IPS-20b (cell line): ENCODE measurements around the gene RASAL3.

ENCODE experiments used
- H3K27ac ChIP-seq: one replicate; pipeline ENCODE4 v1.5.1; 2013; ENCODE audit warnings: low read length
- H3K27me3 ChIP-seq: 2 replicates; pipeline ENCODE4 v1.6.1; 2013; ENCODE audit warnings: mild to moderate bottlenecking, low read length, inconsistent platforms; ENCODE audit not compliant: insufficient read depth
- H3K36me3 ChIP-seq: 2 replicates; pipeline ENCODE4 v1.6.1; 2013; ENCODE audit warnings: low read depth, mild to moderate bottlenecking, inconsistent platforms, low read length, moderate library complexity; ENCODE audit not compliant: insufficient read depth
- H3K4me1 ChIP-seq: 2 replicates; pipeline ENCODE4 v1.6.1; 2013; ENCODE audit warnings: mild to moderate bottlenecking, control low read depth, inconsistent platforms, low read length, moderate library complexity; ENCODE audit not compliant: insufficient read depth
- H3K4me3 ChIP-seq: 2 replicates; pipeline ENCODE4 v1.5.1; 2013; ENCODE audit warnings: mild to moderate bottlenecking, low read length, inconsistent platforms
- H3K9ac ChIP-seq: 2 replicates; pipeline ENCODE4 v1.6.1; 2013; ENCODE audit warnings: low read depth, mild to moderate bottlenecking, inconsistent platforms, low read length, moderate library complexity
- H3K9me3 ChIP-seq: 2 replicates; pipeline ENCODE4 v1.6.1; 2013; ENCODE audit warnings: mild to moderate bottlenecking, low read depth, low read length, inconsistent platforms; ENCODE audit not compliant: insufficient read depth

The RASAL3 gene

DNA sequence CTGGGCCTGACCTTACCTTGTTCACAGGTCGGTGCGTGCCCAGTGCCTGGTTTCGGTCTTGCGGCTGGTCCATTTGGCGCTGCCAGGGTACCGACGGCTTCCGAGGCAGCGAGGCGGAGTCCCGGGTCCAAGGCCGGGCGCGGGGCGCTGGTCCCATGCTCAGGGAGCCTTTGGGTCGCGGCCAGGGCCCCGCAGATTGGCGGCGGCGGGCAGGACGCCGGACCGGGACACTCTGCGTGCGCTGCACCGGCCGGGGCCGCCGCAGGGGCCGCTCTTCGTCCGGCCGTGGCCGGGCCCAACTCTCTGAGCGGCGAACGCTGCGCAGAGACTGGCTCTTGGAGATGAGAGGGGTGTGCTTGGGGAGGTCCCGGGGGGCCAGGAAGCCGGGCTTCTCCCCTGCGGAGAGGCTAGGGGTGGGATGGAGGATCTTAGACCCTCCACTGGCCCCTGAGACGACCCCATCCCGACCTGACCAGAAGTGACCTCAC is 11.2 kb downstream of the RASAL3 start:
- no peaks in the 10 kb centered on the region for H3K9me3 ChIP-seq
- peaks cover 57% of the 10 kb centered on the region for H3K27me3 ChIP-seq
- no peaks in the 10 kb centered on the region; the same call in 1 of the 2 replicates for H3K4me1 ChIP-seq
- H3K9ac ChIP-seq = no peak overlapping the region; the same call in 1 of the 2 replicates
- H3K27ac ChIP-seq = no peak overlapping the region
- H3K36me3 ChIP-seq = no peaks in the 10 kb centered on the region
- H3K4me3 ChIP-seq = peak overlapping the region; percentile 72

DNA sequence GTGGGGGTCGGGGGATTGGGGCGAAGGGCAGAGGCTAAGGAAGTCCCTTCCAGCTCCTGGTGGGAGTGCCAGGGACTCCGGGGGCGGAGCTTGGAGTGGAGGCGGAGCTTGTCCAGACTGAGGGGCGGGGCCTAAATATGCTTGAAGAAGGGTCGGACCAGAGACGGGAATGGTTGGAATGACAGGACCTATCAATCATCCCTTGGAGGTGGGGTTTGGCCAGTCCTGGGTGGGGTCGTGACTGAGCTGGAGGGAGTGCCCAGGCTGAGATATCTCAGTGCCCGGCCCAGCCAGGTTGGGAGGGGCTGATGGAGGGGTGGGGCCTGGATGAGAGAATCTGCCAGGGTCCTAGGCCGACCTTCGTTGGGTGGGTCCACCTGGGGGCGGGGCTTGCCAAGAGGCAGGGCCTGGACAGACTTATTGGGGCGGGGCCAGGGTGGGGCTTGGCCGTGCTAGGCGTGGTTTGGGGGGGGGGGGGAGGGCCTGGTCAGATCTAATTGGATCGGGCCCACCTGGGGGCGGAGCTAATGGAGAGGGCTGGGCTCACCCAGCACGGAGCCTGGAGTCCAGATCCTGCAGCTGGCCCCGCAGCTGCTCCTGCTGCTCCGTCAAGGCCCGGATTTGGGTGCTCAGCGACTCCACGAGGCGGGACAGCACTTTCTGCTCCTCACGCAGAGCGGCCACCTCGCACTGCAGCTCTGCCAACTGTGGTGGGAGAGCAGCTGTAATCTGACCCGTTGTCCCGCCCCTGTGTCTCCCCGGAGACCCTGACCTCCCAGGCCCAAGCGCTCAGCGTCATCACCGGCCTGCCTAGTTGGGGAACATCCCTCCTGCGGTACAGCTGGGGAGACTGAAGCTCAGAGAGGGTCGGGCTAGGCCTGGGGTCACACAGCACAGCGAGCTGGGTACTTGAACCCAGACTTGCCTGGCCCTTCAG is 12.0 kb downstream of the RASAL3 start:
- H3K27me3 ChIP-seq = peaks cover 49% of the 10 kb centered on the region
- no peak overlapping the region; the same call in 1 of the 2 replicates for H3K9ac ChIP-seq
- H3K36me3 ChIP-seq = no peaks in the 10 kb centered on the region
- peak overlapping the region; percentile 72 for H3K4me3 ChIP-seq
- H3K27ac ChIP-seq = no peak overlapping the region
- no peaks in the 10 kb centered on the region for H3K9me3 ChIP-seq
- no peaks in the 10 kb centered on the region; the same call in 1 of the 2 replicates for H3K4me1 ChIP-seq

DNA sequence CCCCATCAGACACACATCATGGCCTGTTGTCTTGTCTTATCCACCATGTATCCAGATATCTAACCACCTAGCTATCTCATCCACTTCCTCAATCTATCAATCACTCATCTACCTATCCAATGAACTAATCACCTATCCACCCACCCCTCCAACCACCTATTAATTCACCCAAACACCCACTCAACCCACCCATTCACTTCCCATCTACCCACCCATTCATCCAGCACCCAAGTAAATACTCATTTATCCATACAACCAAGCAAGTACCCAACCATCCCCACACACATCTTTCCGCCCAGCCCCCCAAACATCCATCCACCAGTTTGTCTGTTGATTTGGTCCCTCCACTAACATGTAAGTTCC is 13.8 kb downstream of the RASAL3 start:
- H3K9ac ChIP-seq = no peak overlapping the region
- peak overlapping the region; percentile 74; the same call in 1 of the 2 replicates for H3K4me3 ChIP-seq
- H3K9me3 ChIP-seq = no peaks in the 10 kb centered on the region
- H3K27ac ChIP-seq = no peak overlapping the region
- H3K27me3 ChIP-seq = peaks cover 30% of the 10 kb centered on the region
- H3K36me3 ChIP-seq = no peaks in the 10 kb centered on the region
- no peaks in the 10 kb centered on the region; the same call in 1 of the 2 replicates for H3K4me1 ChIP-seq

DNA sequence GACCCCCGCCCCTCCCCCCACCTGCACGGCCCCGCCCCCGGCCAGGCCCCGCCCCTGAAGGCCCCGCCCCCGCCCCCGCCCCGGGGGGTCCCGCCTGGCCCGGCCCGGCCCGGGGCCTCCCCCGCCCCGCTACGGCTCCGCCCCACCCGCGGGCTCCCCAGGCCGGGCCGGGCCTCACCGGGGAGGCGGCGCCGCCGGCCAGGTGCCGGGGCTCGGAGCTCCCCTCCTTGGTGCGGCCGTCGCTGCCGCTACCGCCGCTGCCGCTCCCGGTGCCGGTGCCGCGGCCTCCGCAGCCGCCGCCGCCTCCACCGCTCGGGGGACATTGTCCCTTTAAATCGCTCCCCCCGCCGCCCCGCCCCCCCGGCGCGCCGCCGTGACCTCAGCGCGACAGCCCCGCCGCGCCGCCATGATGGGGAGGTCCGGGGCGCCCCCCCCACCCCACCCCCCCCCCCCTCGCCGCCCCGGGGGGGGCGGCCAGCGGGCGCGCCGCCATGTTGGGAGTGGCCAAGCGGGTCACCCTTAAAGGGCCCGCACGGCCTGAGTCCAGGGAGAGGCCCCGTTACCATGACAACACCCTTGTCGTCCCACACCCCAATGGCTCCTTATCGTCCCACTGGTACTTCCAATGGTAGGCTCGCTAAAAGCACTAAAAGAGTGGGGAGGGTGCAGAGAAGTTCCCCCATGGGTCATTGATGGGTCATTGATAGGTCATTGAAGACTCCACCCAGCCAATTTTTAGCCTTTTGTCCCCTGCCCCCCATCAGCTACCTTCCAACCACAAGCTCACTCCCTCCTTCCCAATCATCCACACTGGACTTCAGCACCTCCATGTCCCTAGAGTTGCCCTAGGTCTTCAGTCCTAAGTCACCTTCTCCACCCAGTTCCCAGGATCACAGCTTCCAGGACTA is 14.5 kb downstream of the RASAL3 start, which contains the start of gene WIZ:
WIZ (minus strand) TSS at position 337 of the 908 bp plus-strand sequence. CDS start 1,649 bp downstream, outside the sequence.
- H3K4me1 ChIP-seq = no peaks in the 10 kb centered on the region; the same call in 1 of the 2 replicates
- H3K27ac ChIP-seq = no peak within 1 kb of the TSS
- H3K27me3 ChIP-seq = peaks cover 24% of the 10 kb centered on the region
- no peaks in the 10 kb centered on the region for H3K36me3 ChIP-seq
- H3K9me3 ChIP-seq = no peaks in the 10 kb centered on the region
- peak within 1 kb of the TSS; percentile 74 for H3K4me3 ChIP-seq
- H3K9ac ChIP-seq = no peak within 1 kb of the TSS

DNA sequence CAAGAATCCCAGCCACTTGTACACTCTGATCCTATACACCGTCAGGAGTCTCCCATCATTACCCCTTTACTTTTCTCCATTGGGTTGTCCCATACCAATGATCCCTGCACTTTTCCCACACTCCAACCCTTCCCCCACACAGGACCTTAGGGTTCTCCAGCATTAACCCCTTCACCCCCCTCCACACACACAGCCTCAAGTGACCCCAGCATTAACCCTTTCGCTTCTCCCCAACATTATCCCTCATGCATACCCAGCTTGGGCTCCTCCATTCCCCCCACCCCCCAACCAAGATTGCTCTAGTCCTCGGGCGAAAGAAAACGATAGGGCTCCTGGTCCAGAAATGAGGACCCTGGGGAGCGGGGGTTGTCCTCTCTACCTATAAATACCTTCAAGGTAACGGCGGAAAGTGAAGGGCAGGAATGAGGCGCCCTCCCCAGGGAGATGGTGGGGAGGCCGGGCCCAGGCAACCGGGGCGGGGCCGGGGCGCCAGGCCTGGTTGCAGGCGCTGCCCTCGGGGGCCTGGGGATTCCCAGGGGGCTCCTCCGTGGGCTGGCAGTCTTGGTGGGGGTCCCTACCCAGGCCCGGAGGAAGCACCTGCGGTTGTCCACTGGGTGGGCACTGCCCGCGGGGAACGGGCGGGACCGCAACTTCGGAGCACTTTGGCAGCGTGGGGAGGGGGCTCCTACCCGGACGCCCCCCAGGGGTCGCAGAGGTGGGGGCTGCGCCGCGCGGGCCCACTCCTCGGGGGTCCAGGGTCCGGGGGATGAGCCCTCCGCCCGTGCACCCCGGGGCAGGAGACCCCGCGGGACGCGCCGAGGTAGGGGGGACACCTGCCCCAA is 15.3 kb downstream of the RASAL3 start:
- Histone ChIP-seq H3K27me3 (peaks cover 15% of the 10 kb centered on the region), H3K36me3 (no peaks in the 10 kb centered on the region), H3K4me1 (no peaks in the 10 kb centered on the region; the same call in 1 of the 2 replicates), H3K4me3 (peak overlapping the region; percentile 69), H3K9ac (no peak overlapping the region), H3K9me3 (no peaks in the 10 kb centered on the region), H3K27ac (no peak overlapping the region)

DNA sequence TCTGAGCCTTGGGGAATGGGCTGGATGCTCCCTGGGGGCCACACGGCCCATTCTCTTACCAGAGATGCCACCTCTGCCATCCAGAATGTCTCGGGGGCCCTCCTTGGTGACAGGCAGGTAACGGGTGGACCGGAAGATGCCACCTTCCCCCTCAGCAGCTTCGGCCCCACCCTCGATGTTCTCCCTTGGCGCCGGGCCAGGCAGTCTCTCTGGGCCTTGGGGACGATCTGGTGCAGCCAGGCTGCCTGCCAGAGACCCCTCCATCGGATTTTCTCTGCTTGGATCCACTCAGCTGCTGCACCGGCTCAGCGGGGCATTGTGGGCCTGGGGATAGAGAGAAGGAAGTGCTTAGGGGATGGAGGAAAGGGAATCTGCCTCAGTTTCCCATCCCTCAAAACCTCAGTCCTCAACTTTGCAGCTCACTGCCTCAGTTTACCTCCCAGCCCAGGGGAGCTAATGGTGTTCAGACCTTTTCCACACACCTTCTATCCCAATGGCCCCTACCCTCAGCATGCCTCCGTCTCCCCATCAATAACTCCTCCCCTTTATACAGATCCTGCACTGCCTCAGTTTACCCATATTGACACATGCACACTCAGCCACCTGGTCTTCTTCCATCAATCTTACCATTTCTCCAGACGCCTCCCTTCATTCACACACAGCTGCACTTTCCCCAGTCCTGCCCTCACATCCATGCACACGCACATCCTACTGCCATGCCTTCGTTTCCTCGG is 16.1 kb downstream of the RASAL3 start:
- H3K4me3 ChIP-seq = peak overlapping the region; percentile 69; the same call in 1 of the 2 replicates
- H3K9ac ChIP-seq = no peak overlapping the region
- no peaks in the 10 kb centered on the region; the same call in 1 of the 2 replicates for H3K4me1 ChIP-seq

DNA sequence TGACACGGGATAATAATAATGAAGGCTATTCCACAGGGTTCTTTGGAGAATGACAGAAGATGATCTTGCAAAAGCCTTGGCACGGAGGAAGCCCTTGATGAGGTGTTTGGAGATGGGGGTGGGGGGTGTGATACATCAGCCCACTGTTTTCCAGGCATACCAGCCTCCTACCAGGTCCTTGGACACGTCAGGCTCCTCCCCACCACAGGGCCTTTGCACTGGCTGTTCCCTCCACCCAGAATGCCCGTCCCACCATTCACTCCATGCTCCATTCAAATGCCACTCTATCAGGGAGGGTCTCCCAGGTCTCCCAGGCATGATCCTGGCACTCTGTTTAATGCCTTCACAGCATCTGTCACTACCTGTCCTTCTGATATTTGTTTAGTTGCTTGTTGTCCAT is 17.3 kb downstream of the RASAL3 start:
- Histone ChIP-seq H3K4me1 (no peaks in the 10 kb centered on the region; the same call in 1 of the 2 replicates), H3K27ac (no peak overlapping the region), H3K36me3 (no peaks in the 10 kb centered on the region), H3K27me3 (no peaks in the 10 kb centered on the region), H3K9ac (no peak overlapping the region), H3K9me3 (no peaks in the 10 kb centered on the region), H3K4me3 (no peak overlapping the region)

More for the DNA sequence above, 16.1 kb downstream of the RASAL3 start:
- H3K27me3 ChIP-seq = peaks cover 7% of the 10 kb centered on the region
- no peak overlapping the region for H3K27ac ChIP-seq
- H3K36me3 ChIP-seq = no peaks in the 10 kb centered on the region
- H3K9me3 ChIP-seq = no peaks in the 10 kb centered on the region

DNA sequence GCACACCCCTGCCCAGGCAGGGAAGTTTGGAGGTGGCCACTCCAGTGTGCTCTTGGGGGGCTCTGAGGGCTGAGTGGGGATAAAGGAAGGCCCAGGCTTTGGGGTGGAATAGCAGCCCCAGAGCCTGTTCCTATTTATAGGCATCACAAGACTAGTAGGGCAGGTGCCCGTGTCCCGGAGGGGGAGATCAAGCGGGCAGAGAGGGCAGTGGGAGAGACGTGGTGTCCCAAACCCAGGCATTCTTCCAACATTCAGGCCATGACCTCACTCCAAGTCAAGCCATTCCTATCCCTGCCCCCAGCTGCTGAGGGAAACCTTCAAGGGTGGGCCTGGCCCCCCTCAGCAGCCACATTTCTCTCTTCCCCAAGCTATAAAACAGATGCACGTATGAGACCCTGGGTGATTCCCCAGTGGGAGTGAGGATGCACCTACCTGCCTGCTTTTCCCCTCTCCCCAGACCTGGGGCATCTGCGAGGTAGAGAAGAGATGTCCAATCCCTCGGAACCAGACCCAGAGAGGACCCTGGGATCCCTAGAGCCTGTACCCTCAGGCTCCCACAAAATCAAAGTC is 18.5 kb downstream of the RASAL3 start:
- H3K9me3 ChIP-seq = no peaks in the 10 kb centered on the region
- H3K27ac ChIP-seq = no peak overlapping the region
- H3K9ac ChIP-seq = no peak overlapping the region
- H3K36me3 ChIP-seq = no peaks in the 10 kb centered on the region
- no peaks in the 10 kb centered on the region; the same call in 1 of the 2 replicates for H3K4me1 ChIP-seq
- no peak overlapping the region for H3K4me3 ChIP-seq
- no peaks in the 10 kb centered on the region for H3K27me3 ChIP-seq

DNA sequence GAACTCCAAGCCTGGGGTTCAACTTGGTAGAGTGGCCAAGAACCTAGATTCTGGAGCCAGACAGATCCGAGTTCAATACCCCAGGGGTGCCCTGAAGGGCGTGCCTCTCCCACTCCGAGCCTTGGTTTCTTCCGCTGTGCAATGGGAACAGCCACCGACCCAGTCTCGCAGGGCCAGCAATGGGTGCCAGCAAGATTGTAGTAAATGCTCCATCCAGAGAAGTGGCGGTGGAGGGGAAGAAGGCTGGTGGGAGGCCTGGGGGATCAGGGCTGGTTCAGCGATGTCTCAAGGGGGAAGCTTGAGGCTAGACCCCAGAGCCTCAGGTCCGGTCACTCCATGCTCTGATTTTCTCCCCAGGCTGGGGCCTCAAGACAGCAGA is 19.1 kb downstream of the RASAL3 start:
- H3K4me3 ChIP-seq = no peak overlapping the region
- no peaks in the 10 kb centered on the region for H3K27me3 ChIP-seq
- no peaks in the 10 kb centered on the region for H3K36me3 ChIP-seq
- H3K9me3 ChIP-seq = no peaks in the 10 kb centered on the region
- H3K4me1 ChIP-seq = no peaks in the 10 kb centered on the region; the same call in 1 of the 2 replicates
- no peak overlapping the region for H3K9ac ChIP-seq
- H3K27ac ChIP-seq = no peak overlapping the region
